HG02610 (cell line): ENCODE measurements around the gene DND1.
"Not testable (repeated sequence)": the region's sequence is repeated elsewhere in the genome, so short reads cannot be mapped to it uniquely, and the experiment has no call there.

Source experiments
- ATAC-seq: cut with Tn5 transposase; IDR thresholded peaks from one replicate; pipeline ENCODE4 v1.9.1; 2021; ENCODE audit warnings: mild to moderate bottlenecking, moderate library complexity; ENCODE audit not compliant: unreplicated experiment

The DND1 gene

GRCh38 chr5:140672455-140673186 is 755 bp downstream of the DND1 start:
- no peak for ATAC-seq

- no peak for ATAC-seq
Measured at GRCh38 chr5:140671472-140672125, 1.8 kb downstream of the DND1 start.

DNA sequence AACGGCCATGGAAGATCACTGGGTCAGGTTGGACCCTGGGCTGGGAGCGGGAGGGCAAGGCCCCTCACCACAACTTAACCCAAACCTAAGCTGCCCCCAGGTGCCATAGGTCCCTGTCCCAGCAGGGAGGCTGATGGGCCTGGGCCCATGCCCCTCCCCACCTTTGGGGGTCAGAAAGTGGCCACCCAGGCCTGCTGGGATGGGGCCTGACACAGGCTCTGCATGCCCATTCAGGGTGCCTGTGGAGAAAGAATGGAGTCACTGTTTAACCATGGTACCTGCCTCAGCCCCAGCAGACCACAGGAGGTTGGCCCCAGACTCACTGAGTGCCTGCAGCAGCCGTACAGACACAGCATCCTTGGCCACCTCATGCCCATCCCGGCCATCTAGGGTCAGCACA is 2.3 kb downstream of the DND1 start:
- not testable (repeated sequence) for ATAC-seq

GRCh38 chr5:140664359-140665119 is 8.8 kb downstream of the DND1 start, which contains the start of gene WDR55:
Gene WDR55 (plus strand): TSS chr5:140664904. CDS start chr5:140664913, 9 bp downstream.
- peak; percentile 98 for ATAC-seq

DNA sequence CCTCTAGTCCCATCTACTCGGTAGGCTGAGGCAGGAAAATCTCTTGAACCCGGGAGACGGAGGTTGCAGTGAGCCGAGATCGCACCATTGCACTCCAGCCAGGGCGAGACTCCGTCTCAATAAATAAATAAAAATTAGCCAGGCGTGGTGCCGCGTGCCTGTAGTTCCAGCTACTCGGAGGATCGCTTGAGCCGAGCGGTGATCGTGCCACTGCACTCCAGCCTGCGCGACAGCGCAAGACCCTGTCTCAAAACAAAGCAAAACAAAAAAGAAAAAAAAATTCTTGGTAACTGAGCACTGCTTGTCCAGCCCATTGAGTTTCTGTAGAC is 9.4 kb downstream of the DND1 start:
- no peak for ATAC-seq

GRCh38 chr5:140660371-140660770 is 13.0 kb downstream of the DND1 start:
- ATAC-seq, result not testable (repeated sequence)

GRCh38 chr5:140658870-140659269 is 14.5 kb downstream of the DND1 start:
- no peak for ATAC-seq

- peak; percentile 38 for ATAC-seq
Measured at GRCh38 chr5:140647042-140647419, 26.3 kb downstream of the DND1 start.

GRCh38 chr5:140642718-140643117 is 30.7 kb downstream of the DND1 start:
- ATAC-seq, result no peak

GRCh38 chr5:140641716-140642115 is 31.7 kb downstream of the DND1 start:
- no peak for ATAC-seq

- ATAC-seq, result peak; percentile 95
Measured at GRCh38 chr5:140639148-140639981, 34.0 kb downstream of the DND1 start, which contains the start of gene TMCO6. Gene TMCO6 (plus strand): TSS chr5:140639451. CDS start chr5:140639528, 77 bp downstream.

DNA sequence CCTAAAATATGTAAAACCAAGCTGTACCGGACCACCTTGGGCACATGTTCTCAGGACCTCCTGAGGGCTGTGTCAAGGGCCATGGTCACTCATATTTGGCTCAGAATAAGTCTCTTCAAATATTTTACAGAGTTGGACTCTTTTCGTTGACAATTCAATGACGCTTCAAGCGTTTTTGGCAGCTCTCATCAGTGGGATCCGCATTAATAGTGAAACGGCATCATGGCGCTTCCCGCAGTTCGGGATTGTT is 34.6 kb downstream of the DND1 start:
- ATAC-seq, result not testable (repeated sequence)

GRCh38 chr5:140637371-140638100 is 35.8 kb downstream of the DND1 start:
- ATAC-seq, result no peak

GRCh38 chr5:140635291-140636257 is 37.8 kb downstream of the DND1 start:
- ATAC-seq, result no peak

DNA sequence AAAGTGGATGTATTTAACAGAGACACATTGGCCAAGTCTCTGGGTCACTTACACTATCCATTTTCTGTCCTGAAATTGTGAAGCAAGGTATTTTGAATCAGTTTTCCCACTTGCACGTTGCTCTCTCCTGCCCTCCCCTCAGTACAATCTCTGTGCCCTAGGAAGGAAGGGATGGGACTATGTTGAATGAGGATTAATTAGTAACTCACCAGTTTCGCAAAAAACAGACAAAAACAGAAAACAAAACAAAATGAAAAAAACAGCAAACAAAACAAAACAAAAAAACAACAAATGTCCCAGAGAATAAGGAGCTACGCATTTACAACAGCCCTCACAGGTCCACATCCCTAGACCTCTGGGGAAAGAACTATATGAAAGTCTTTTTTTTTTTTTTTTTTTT is 39.3 kb downstream of the DND1 start:
- ATAC-seq, result no peak

- ATAC-seq, result no peak
Measured at GRCh38 chr5:140633501-140633900, 39.9 kb downstream of the DND1 start.

DNA sequence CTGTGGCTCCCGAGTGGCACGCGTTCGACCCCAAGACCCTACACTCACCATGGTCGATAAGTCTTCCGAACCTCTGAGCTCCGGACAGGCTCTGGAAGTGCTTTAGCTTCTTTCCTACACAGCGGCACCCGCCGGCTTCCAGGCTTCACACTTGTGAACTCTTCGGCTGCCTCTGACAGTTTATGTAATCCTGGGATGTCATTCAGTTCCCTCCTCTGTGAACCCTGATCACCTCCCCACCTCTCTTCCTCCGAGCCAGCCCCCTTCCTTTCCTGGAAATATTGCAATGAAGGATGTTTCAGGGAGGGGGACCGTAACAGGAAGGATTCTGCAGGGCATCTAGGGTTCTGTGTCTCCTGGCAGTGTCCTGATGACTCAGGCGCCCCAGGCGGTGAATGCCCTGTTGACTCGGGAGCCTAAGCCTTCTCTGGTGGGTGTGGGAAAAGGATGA is 40.3 kb downstream of the DND1 start, which contains the start of gene CD14:
TSS of gene CD14 (minus strand) at position 155 of the 451 bp plus-strand sequence. CDS start at position 51, 104 bp downstream.
- ATAC-seq, result no peak

DNA sequence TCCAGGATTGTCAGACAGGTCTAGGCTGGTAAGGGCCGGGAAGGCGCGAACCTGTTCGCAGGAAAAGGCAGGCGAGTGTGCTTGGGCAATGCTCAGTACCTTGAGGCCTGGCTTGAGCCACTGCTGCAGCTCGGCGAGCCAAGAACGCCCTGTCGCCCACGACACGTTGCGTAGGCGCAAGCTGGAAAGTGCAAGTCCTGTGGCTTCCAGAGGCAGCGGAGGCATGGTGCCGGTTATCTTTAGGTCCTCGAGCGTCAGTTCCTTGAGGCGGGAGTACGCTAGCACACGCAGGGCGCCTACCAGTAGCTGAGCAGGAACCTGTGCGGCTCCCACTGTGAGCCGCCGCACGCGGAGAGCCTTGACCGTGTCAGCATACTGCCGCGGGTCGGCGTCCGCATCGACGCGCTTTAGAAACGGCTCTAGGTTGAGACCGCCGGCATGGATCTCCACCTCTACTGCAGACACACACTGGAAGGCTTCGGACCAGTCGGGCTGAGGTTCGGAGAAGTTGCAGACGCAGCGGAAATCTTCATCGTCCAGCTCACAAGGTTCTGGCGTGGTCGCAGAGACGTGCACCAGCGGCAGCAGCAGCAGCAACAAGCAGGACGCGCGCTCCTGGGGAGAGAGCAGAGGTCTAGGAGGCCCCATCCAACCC is 40.9 kb downstream of the DND1 start:
- ATAC-seq, result peak; percentile 51
